ENCODE results near the gene PPP5C.
"Not testable (repeated sequence)": the region's sequence is repeated elsewhere in the genome, so short reads cannot be mapped to it uniquely, and the experiment has no call there.

PPP5C gene

DNA sequence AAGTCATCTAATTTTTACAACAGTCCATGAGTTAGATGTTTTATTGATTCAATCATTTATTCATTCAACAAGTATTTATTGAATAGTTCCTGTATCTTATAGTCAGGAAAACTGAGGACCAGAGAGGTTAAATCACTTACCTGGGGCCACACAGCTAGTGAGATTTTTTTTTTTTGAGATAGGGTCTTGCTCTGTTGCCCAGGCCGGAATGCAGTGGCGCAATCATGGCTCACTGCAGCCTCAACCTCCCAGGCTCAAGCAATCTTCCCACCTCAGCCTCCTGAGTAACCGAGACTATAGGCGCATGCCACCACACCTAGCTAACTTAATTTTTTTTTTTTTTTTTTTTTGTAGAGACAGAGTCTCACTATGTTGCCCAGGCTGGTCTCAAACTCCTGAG lies 88.8 kb downstream of the PPP5C start:
- not testable (repeated sequence) for FAIRE-seq

All from endometrium (tissue), 2 donors.